Stimulated activated CD8-positive, alpha-beta memory T cell treated with anti-CD3 and anti-CD28 coated beads, Interleukin-2, amount 100 ng/mL, for 1 hour (primary cell): Measurements from ENCODE around the gene RRAGA.
"Not testable (repeated sequence)": the region's sequence is repeated elsewhere in the genome, so short reads cannot be mapped to it uniquely, and the experiment has no call there.

Source experiments
- DNase-seq, 2 donors: peaks; one replicate each; pipeline ENCODE4 v3.0.0-alpha.2; 2020; ENCODE audit warnings: low read depth in 2 of 2

The RRAGA gene

DNA sequence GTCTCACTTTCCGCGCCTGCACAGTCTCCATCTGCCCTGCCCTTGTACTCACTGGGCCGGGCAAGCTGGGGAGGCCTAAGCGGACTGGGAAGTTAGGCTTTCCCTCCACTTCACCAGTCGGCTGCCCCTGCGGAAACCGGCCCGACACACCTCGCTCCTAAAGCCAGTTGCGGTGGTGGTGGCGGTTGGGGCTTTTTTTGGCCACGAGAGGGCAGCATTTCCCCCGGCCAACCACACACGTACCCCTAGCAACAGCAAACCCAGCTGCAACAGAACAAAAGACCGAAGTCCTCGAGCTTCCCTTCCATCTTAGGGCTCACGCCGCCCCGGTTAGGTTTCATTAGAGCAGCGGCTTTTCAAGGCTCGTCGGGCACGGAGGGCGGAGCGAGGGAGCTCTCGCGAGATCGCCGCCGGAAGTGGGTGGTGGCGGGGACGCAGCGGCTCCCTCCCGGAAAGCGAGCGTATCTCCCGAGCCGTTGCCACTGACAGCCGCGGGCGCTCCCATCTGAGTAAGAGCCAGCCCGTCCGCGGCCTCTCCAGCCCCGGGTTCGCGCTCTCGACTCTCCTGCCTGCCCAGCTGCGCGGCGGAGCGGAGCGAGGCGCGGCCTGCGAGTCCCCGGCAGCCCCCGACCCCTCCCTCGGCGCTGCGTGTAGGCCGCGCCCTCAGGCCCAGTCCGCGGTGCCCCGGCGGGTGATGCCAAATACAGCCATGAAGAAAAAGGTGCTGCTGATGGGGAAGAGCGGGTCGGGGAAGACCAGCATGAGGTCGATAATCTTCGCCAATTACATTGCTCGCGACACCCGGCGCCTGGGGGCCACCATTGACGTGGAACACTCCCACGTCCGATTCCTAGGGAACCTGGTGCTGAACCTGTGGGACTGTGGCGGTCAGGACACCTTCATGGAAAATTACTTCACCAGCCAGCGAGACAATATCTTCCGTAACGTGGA lies at the start of gene RRAGA:
Gene RRAGA (plus strand): TSS at position 462 of the 951 bp plus-strand sequence. CDS start 233 bp downstream, at position 695.
- DNase-seq = peak; percentile 87 to 89

- DNase-seq = no peak
Measured at GRCh38 chr9:19000133-19000532, 49.1 kb upstream of the RRAGA start.

GRCh38 chr9:19009391-19009965 lies 39.7 kb upstream of the RRAGA start:
- no peak for DNase-seq

DNA sequence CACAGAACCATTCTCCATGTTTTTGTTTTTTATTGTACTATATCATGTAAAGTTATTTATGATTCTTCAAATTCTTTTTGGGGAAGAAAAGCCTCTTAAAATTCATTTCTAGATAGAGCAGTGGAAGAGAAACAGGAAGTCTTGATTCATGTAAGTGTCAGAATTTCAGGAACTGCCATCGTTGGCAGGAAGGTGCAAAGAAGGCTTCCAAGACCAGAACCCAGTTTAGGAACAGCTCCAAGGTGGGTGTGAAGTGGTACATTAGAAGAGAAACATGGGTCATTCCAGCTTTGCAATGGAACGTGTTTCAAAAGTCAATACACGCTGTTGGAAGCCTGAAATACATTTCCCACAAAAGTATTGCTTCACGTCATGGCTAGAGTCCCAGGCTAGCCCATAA lies 31.0 kb upstream of the RRAGA start:
- no peak for DNase-seq

DNA sequence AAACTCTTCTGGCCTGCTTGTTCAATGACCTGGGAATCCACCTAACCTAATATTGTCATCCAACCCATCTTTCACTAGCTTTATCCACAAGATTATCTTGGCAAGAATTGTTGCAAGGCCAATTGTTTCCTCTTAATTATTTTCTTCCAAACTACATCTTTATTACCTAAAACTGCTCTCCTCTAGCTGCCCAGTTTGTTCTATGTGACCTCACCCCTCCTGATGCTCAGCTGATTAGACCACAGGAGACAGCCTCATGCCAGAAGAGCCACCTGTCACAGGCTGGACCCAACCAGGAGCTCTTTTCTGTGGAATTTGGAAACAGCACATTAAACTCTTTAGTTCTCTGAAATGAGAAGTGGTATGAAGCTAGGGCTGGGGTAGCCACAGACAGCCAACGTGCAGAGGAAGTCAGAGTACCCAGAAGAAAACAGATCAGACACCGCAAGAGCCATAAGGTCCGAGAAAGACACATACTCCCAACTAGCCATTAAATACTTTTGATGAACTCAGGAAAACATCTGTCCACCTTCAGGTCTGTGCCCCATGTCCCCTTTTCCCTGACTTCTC lies 28.3 kb upstream of the RRAGA start:
- DNase-seq = no peak

- DNase-seq = not testable (repeated sequence)
Measured at GRCh38 chr9:19021649-19022048, 27.6 kb upstream of the RRAGA start.

DNA sequence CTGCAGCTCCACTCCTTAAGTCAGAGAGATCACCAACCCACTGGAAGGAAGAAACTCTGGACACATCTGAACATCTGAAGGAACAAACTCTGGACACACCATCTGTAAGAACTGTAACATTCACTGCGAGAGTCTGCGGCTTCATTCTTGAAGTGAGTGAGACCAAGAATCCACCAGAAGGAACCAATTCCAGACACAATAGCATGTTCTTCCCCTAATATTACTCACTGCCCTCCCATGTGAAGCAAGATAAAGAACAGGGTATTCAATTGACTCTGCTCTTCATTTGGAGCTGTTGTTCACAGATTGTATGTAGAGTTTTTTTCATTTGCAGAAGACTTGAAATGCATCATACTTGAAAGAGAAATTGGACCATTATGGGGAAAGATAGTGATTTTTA lies 27.0 kb upstream of the RRAGA start:
- DNase-seq = no peak

DNA sequence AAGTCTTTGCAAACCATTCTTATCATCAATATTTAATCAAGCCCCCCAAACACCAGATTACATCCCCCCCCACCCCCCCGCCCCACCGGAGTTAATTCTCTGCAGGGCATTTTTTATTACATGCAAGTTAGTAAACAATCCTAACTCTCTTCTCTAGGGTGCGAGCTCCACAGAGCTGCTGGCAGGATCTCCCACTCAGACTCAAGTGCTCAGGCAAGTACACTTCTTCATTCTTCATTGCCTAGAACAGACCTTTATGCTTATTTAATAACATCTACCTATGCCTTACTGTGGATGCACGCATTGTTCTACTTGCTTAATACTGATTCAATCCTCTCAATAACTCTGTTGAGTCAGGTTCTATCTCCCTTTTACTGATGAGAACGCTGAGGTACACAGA lies 26.1 kb upstream of the RRAGA start:
- no peak for DNase-seq

GRCh38 chr9:19026375-19026774 lies 22.9 kb upstream of the RRAGA start:
- no peak for DNase-seq

- no peak for DNase-seq
Measured at GRCh38 chr9:19027825-19028224, 21.4 kb upstream of the RRAGA start.

GRCh38 chr9:19028835-19029451 lies 20.3 kb upstream of the RRAGA start:
- no peak for DNase-seq

DNA sequence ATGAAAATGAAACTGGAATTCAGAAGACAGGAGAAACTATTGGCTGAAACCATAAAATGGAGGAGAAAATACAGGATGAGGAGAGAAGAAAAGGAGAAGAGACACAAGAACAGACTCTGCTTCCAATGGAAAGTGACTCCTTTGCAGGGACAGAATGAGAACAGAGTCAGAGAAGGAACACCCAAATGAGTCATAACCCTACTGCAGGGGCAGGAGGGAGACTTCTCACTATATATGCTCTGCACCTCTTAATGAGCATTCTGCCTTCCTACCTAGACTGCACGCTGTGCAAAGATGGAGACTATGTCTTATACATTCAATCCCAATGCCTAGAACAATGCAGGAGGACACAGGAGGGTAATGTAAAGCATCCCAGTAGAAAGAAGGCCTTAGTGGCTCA lies 18.3 kb upstream of the RRAGA start:
- DNase-seq = no peak

- DNase-seq = no peak
Measured at GRCh38 chr9:19032406-19032805, 16.8 kb upstream of the RRAGA start.

GRCh38 chr9:19033015-19033414 lies 16.2 kb upstream of the RRAGA start, which contains the start of gene SAXO1:
Gene SAXO1 (minus strand): TSS chr9:19033209. CDS start chr9:19032908, 301 bp downstream.
- no peak for DNase-seq

DNA sequence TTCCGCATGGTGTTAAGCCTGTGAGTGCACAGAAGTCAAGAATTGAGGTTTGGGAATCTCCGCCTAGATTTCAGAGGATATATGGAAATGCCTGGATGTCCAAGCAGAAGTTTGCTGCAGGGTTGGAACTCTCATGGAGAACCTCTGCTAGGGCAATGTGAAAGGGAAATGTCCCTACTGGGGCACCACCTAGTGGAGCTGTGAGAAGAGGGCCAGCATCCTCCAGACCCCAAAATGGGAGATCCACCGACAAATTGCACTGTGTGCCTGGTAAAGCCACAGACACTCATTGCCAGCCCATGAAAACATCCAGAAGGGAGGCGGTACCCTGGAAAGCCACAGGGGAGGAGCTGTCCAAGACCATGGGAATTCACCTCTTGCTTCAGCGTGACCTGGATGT lies 12.6 kb upstream of the RRAGA start:
- DNase-seq = no peak

DNA sequence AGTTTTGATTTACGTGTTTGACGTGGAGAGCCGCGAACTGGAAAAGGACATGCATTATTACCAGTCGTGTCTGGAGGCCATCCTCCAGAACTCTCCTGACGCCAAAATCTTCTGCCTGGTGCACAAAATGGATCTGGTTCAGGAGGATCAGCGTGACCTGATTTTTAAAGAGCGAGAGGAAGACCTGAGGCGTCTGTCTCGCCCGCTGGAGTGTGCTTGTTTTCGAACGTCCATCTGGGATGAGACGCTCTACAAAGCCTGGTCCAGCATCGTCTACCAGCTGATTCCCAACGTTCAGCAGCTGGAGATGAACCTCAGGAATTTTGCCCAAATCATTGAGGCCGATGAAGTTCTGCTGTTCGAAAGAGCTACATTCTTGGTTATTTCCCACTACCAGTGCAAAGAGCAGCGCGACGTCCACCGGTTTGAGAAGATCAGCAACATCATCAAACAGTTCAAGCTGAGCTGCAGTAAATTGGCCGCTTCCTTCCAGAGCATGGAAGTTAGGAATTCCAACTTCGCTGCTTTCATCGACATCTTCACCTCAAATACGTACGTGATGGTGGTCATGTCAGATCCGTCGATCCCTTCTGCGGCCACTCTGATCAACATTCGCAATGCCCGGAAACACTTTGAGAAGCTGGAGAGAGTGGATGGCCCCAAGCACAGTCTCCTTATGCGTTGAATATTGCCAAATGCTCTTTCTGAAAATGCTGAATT lies 850 bp downstream of the RRAGA start:
- no peak for DNase-seq

DNA sequence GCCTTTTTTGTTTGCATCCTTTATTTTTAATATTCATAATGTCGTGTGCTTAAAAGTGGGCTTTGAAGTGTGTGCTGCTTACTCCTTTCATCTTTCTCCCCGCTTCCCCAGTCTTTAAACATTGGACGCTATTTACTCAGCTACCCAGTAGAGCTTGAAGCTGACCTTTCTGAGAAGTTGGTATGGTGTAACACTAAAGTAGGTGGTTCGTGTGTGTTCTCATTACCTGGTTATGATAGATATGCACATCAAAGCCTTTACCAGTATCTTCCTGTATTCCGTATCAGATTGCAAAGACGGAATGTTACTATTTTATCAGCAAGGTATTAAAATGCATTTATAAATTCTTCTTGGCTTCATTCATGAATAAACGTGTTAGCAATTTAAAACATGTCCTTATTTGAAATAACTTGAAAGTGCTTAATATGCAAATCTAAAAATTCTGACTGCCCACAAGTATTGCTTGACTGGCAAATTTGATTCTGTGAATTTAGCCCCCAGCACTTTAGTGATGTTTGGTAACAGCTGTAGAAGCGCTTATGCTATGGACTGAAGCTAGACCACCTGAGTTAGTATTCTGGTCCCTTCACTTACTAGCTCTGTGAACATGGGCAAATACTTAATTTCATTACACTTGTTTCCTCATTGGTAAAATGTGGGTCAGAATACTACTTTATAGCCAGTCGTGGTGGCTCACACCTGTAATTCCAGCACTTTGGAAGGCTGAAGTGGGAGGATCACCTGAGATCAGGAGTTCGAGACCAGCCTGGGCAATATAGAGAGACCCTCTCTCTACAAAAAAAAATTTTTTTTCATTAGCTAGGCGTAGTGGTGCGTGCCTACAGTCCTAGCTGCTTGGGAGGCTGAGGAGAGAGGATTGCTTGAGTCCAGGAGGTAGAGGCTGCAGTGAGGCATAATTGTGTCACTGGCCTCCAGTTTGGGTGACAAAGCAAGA lies 1.7 kb downstream of the RRAGA start:
- DNase-seq = no peak

GRCh38 chr9:19057033-19057432 lies 7.8 kb downstream of the RRAGA start:
- no peak for DNase-seq

DNA sequence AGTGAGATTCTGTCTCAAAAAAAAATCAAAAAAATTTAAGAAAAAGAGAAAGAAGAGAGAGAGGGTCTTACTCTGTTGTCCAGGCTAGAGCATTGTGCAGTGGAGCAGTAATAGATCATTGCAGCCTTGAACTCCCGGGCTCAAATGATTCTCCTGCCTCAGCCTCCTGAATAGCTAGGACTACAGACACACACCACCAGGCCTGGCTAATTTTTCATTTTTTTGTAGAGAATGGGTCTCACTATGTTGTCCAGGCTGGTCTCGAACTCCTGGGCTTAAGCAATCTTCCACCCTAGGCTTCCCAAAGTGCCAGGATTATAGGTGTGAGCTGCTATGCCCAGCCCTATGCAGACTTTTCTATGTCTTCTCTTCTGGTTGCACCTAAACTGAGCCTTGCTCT lies 25.0 kb downstream of the RRAGA start:
- no peak for DNase-seq

- no peak for DNase-seq
Measured at GRCh38 chr9:19074836-19075235, 25.6 kb downstream of the RRAGA start.

DNA sequence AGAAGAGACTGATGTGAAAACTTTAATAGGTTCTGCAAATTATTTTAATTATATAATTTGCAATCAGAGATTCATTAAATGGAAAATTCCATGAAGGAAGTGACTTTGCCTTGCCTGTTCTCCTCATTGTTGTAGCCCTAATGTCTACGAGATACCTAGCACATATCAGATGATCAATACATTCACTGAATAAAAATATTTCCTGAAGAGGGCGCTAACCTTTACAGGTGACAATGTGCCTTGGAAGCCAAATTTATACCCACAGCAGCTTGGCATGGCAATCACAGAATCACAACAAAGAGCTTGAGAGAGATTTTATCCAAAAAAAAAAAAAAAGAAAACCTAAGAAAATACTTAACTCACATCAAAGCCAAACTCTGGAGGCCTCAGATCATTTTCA lies 36.1 kb downstream of the RRAGA start:
- no peak for DNase-seq
